Measurements from ENCODE around the gene DYRK4. TPM values are rescaled to one million over a fixed set of nuclear protein-coding genes. Genes with fewer than 3 reads are reported as not detected.

DYRK4 gene
- total and polyA plus RNA-seq, 2 of the 4 experiments (the other 2 are of a cell fraction): 44.6 to 71.6 TPM

DNA sequence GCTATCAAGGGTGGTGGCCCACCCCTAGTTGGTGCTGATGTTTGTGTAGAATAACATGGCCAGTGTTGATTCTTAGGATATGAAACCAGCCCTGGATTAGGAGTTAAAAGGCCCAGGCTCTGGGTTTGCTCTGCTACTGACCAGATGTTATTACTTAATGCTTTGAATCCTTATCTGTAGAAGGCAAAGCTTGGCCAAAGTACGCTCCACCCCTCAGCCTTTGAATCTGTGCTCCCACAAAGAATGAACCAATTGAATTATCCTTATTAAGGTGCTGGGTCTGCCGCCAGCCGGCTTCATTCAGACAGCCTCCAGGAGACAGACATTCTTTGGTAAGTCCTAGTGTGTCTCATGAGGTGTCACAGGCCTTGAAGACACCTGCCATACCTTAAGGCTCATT lies 45.0 kb downstream of the DYRK4 start:
- ATAC-seq (ENCODE audit: low read depth) (no peak), DNase-seq (no peak)
- Histone ChIP-seq H2AFZ (replicated peaks; ENCODE audit: low read length, poor library complexity) (no peak overlapping the region), H2BK120ac (ENCODE audit: low read depth, low read length) (no peak overlapping the region), H3K14ac (replicated peaks; ENCODE audit: low read depth, low read length) (no peak overlapping the region), H2BK15ac (ENCODE audit: low read depth, low read length) (no peak overlapping the region), H4K20me1 (ENCODE audit: insufficient read depth, low read length) (no peaks in the 10 kb centered on the region), H3K4me1 (ENCODE audit: control insufficient read depth, insufficient read depth, low read length) (peaks cover 3% of the 10 kb centered on the region), H3K4ac (ENCODE audit: low read depth, low read length) (no peak overlapping the region), H2AK5ac (ENCODE audit: low read depth, low read length) (no peak overlapping the region), H3K4me2 (ENCODE audit: low read depth, low read length) (no peak overlapping the region), H4K91ac (ENCODE audit: insufficient read depth, low read depth, low read length) (no peak overlapping the region), H3K23ac (ENCODE audit: low read depth, low read length) (no peak overlapping the region), H3K9me1 (ENCODE audit: insufficient read depth, low read length) (no peaks in the 10 kb centered on the region), H3K18ac (ENCODE audit: low read depth, low read length) (no peak overlapping the region), H2BK5ac (ENCODE audit: low read depth, low read length, poor library complexity, severe bottlenecking) (no peak overlapping the region), H3K9ac (ENCODE audit: low read depth, low read length) (no peak overlapping the region), H4K8ac (ENCODE audit: low read depth in 2 of 2, low read length in 2 of 2) (no peak overlapping the region), H3K56ac (ENCODE audit: extremely low read depth, insufficient read depth, low read length) (no peak overlapping the region), H4K5ac (ENCODE audit: low read depth, low read length) (no peak overlapping the region), H3K79me1 (ENCODE audit: low read depth in 1 of 2, low read length in 2 of 2) (peaks cover 15 to 31% of the 10 kb centered on the region in 2 experiments), H3K4me3 (ENCODE audit: insufficient read depth, low read depth, low read length) (no peak overlapping the region), H3K27ac (ENCODE audit: insufficient read depth, low read length) (no peak overlapping the region), H2BK20ac (ENCODE audit: low read depth, low read length) (no peak overlapping the region), H3K9me3 (ENCODE audit: control insufficient read depth, insufficient read depth, low read length) (no peaks in the 10 kb centered on the region), H2AK9ac (replicated peaks; ENCODE audit: low read depth, low read length, poor library complexity) (no peak overlapping the region), H3K36me3 (ENCODE audit: control insufficient read depth, insufficient read depth, low read length) (peaks cover 5% of the 10 kb centered on the region), H3K27me3 (ENCODE audit: control insufficient read depth, insufficient read depth, low read length) (peaks cover 5% of the 10 kb centered on the region)
- TF ChIP-seq POLR2A (IDR thresholded peaks at IDR 0.05; ENCODE audit: low read depth, low read length): no peak
- no peak for TF ChIP-seq MXI1 (IDR thresholded peaks at IDR 0.05; ENCODE audit: borderline replicate concordance, low read depth, low read length)
- TF ChIP-seq SMC3 (IDR thresholded peaks at IDR 0.05; ENCODE audit: low read depth, low read length): no peak
- no peak for TF ChIP-seq RAD21 (IDR thresholded peaks at IDR 0.05; ENCODE audit: low read length)
- TF ChIP-seq, protein P1, sequence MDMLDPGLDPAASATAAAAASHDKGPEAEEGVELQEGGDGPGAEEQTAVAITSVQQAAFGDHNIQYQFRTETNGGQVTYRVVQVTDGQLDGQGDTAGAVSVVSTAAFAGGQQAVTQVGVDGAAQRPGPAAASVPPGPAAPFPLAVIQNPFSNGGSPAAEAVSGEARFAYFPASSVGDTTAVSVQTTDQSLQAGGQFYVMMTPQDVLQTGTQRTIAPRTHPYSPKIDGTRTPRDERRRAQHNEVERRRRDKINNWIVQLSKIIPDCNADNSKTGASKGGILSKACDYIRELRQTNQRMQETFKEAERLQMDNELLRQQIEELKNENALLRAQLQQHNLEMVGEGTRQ (IDR thresholded peaks at IDR 0.05; ENCODE audit: low read depth, low read length): no peak
- TF ChIP-seq MAZ (IDR thresholded peaks at IDR 0.05; ENCODE audit: borderline replicate concordance, low read depth, low read length): no peak
- TF ChIP-seq RFX5 (IDR thresholded peaks at IDR 0.05; ENCODE audit: low read depth, low read length): no peak
- BruUV-seq (replicated peaks): no TSS peak
- CTCF ChIA-PET: no interaction called here
- 85% methylated on average over 2 of the region's 3 CpGs; no CpG with 5 or more reads in 1 of the 2 experiments for WGBS, 2 experiments (ENCODE audit: extremely low coverage in 2 of 2, insufficient read length in 1 of 2)
- in situ Hi-C loops (cut with MboI; ENCODE audit: low sequenced_read_pairs): no loop called here
- dilution Hi-C loops (cut with HindIII; ENCODE audit: low sequenced_read_pairs, unreplicated experiment): no loop called here
- intact Hi-C loops (cut with micrococcal nuclease): no loop called here
- POLR2A ChIA-PET (ENCODE audit: unreplicated experiment): no interaction called here

Data from IMR-90 (cell line).